ENCODE measurements around the gene NDST1. TPM values are rescaled to one million over a fixed set of nuclear protein-coding genes. Genes with fewer than 3 reads are reported as not detected.

Gene NDST1
- total and polyA plus RNA-seq, 2 experiments from 2014 or later: 39.1 to 129 TPM

- WGBS, 2 experiments (ENCODE audit: low coverage in 1 of 2, low lambda C conversion rate in 2 of 2, missing lambda C conversion rate in 2 of 2): 90 to 94% methylated on average over 8 of the region's 8 CpGs
- no peak for DNase-seq
- H2AFZ ChIP-seq: no peak overlapping the region
- H3K4me2 ChIP-seq (ENCODE audit: unreplicated experiment): no peak overlapping the region
- H3K36me3 ChIP-seq (ENCODE audit: low read depth): peaks cover 30% of the 10 kb centered on the region
- in situ Hi-C loops (cut with MboI): no loop called here
- H3K4me3 ChIP-seq: no peak overlapping the region
- no peaks in the 10 kb centered on the region for H3K9me2 ChIP-seq (ENCODE audit: insufficient read depth)
- H3K9ac ChIP-seq: no peak overlapping the region
- H3K4me1 ChIP-seq (ENCODE audit: insufficient read depth): peaks cover 33% of the 10 kb centered on the region
- peaks cover 100% of the 10 kb centered on the region for H3K79me2 ChIP-seq (ENCODE audit: insufficient read depth)
- H3K27ac ChIP-seq: no peak overlapping the region
- no peaks in the 10 kb centered on the region for H4K20me1 ChIP-seq (ENCODE audit: insufficient read depth)
- peaks cover 30% of the 10 kb centered on the region; the same call in 1 of the 2 replicates for H3F3A ChIP-seq (ENCODE audit: insufficient read depth)
- TF ChIP-seq EZH2phosphoT487 (IDR thresholded peaks at IDR 0.05; ENCODE audit: insufficient read depth, low read depth): no peak
- TF ChIP-seq EZH2 (IDR thresholded peaks at IDR 0.05; ENCODE audit: insufficient read depth, poor library complexity, severe bottlenecking): no peak
- no peaks in the 10 kb centered on the region for H3K9me3 ChIP-seq (ENCODE audit: low read depth)
- H3K27me3 ChIP-seq (replicated peaks; ENCODE audit: insufficient read depth): no peaks in the 10 kb centered on the region
These were observed 19.1 kb downstream of the NDST1 start for GRCh38 chr5:150527038-150527437.

GRCh38 chr5:150527808-150528207, 19.9 kb downstream of the NDST1 start:
- Histone ChIP-seq H2AFZ (no peak overlapping the region), H3K79me2 (ENCODE audit: insufficient read depth) (peaks cover 100% of the 10 kb centered on the region), H3K4me1 (ENCODE audit: insufficient read depth) (peaks cover 33% of the 10 kb centered on the region), H3K4me2 (ENCODE audit: unreplicated experiment) (no peak overlapping the region), H3K9me2 (ENCODE audit: insufficient read depth) (no peaks in the 10 kb centered on the region), H4K20me1 (ENCODE audit: insufficient read depth) (no peaks in the 10 kb centered on the region), H3K27ac (no peak overlapping the region), H3K4me3 (no peak overlapping the region), H3K27me3 (replicated peaks; ENCODE audit: insufficient read depth) (no peaks in the 10 kb centered on the region), H3K9me3 (ENCODE audit: low read depth) (no peaks in the 10 kb centered on the region), H3K9ac (no peak overlapping the region), H3F3A (ENCODE audit: insufficient read depth) (peaks cover 27% of the 10 kb centered on the region; the same call in 1 of the 2 replicates), H3K36me3 (ENCODE audit: low read depth) (peaks cover 35% of the 10 kb centered on the region)
- in situ Hi-C loops (cut with MboI): no loop called here
- no peak for DNase-seq
- WGBS, 2 experiments (ENCODE audit: low coverage in 1 of 2, low lambda C conversion rate in 2 of 2, missing lambda C conversion rate in 2 of 2): 94 to 95% methylated on average over 24 of the region's 24 CpGs
- TF ChIP-seq EZH2phosphoT487 (IDR thresholded peaks at IDR 0.05; ENCODE audit: insufficient read depth, low read depth): no peak
- TF ChIP-seq EZH2 (IDR thresholded peaks at IDR 0.05; ENCODE audit: insufficient read depth, poor library complexity, severe bottlenecking): no peak

GRCh38 chr5:150528924-150529546, 21.1 kb downstream of the NDST1 start:
- no peaks in the 10 kb centered on the region for H3K9me2 ChIP-seq (ENCODE audit: insufficient read depth)
- peak overlapping the region; percentile 5; the same call in 1 of the 2 replicates for H3K9ac ChIP-seq
- no peak overlapping the region for H3K4me2 ChIP-seq (ENCODE audit: unreplicated experiment)
- 44 to 55% methylated on average over 2 of the region's 2 CpGs for WGBS, 2 experiments (ENCODE audit: low coverage in 1 of 2, low lambda C conversion rate in 2 of 2, missing lambda C conversion rate in 2 of 2)
- H2AFZ ChIP-seq: no peak overlapping the region
- H3K4me3 ChIP-seq: no peak overlapping the region
- TF ChIP-seq EZH2 (IDR thresholded peaks at IDR 0.05; ENCODE audit: insufficient read depth, poor library complexity, severe bottlenecking): no peak
- no peak for TF ChIP-seq EZH2phosphoT487 (IDR thresholded peaks at IDR 0.05; ENCODE audit: insufficient read depth, low read depth)
- H3K79me2 ChIP-seq (ENCODE audit: insufficient read depth): peaks cover 100% of the 10 kb centered on the region
- H3K27me3 ChIP-seq (replicated peaks; ENCODE audit: insufficient read depth): no peaks in the 10 kb centered on the region
- H3K36me3 ChIP-seq (ENCODE audit: low read depth): peaks cover 40% of the 10 kb centered on the region
- DNase-seq: peak; percentile 25
- no peaks in the 10 kb centered on the region for H3K9me3 ChIP-seq (ENCODE audit: low read depth)
- H3F3A ChIP-seq (ENCODE audit: insufficient read depth): peaks cover 24% of the 10 kb centered on the region; the same call in 1 of the 2 replicates
- H4K20me1 ChIP-seq (ENCODE audit: insufficient read depth): no peaks in the 10 kb centered on the region
- H3K27ac ChIP-seq: peak overlapping the region; percentile 17
- in situ Hi-C loops (cut with MboI): no loop called here
- peaks cover 21% of the 10 kb centered on the region for H3K4me1 ChIP-seq (ENCODE audit: insufficient read depth)

- in situ Hi-C loops (cut with MboI): no loop called here
These were observed 21.6 kb downstream of the NDST1 start for GRCh38 chr5:150529555-150529954.

More at GRCh38 chr5:150529555-150529954, 21.6 kb downstream of the NDST1 start:
- Histone ChIP-seq H3F3A (ENCODE audit: insufficient read depth) (peaks cover 20% of the 10 kb centered on the region; the same call in 1 of the 2 replicates), H3K27ac (peak overlapping the region; percentile 17; the same call in 1 of the 2 replicates), H3K4me1 (ENCODE audit: insufficient read depth) (peaks cover 20% of the 10 kb centered on the region), H4K20me1 (ENCODE audit: insufficient read depth) (no peaks in the 10 kb centered on the region), H3K4me2 (ENCODE audit: unreplicated experiment) (no peak overlapping the region), H3K27me3 (replicated peaks; ENCODE audit: insufficient read depth) (no peaks in the 10 kb centered on the region), H2AFZ (no peak overlapping the region), H3K4me3 (no peak overlapping the region), H3K36me3 (ENCODE audit: low read depth) (peaks cover 46% of the 10 kb centered on the region), H3K9ac (peak overlapping the region; percentile 5; the same call in 1 of the 2 replicates), H3K79me2 (ENCODE audit: insufficient read depth) (peaks cover 100% of the 10 kb centered on the region), H3K9me3 (ENCODE audit: low read depth) (no peaks in the 10 kb centered on the region), H3K9me2 (ENCODE audit: insufficient read depth) (no peaks in the 10 kb centered on the region)
- WGBS, 2 experiments (ENCODE audit: low coverage in 1 of 2, low lambda C conversion rate in 2 of 2, missing lambda C conversion rate in 2 of 2): 92 to 93% methylated on average over 4 of the region's 4 CpGs
- TF ChIP-seq EZH2phosphoT487 (IDR thresholded peaks at IDR 0.05; ENCODE audit: insufficient read depth, low read depth) (no peak), EZH2 (IDR thresholded peaks at IDR 0.05; ENCODE audit: insufficient read depth, poor library complexity, severe bottlenecking) (no peak)
- DNase-seq: no peak

Data from GM23248 (cell line).